DMS 273 treated with DMSO at 0.1 percent for 48 hours (cell line): ENCODE results near the gene HOXA2.

Experiments
- DNase-seq: peaks from one replicate; lab custom pipeline; 2025; lab: John Stamatoyannopoulos, UW

HOXA2 gene

DNA sequence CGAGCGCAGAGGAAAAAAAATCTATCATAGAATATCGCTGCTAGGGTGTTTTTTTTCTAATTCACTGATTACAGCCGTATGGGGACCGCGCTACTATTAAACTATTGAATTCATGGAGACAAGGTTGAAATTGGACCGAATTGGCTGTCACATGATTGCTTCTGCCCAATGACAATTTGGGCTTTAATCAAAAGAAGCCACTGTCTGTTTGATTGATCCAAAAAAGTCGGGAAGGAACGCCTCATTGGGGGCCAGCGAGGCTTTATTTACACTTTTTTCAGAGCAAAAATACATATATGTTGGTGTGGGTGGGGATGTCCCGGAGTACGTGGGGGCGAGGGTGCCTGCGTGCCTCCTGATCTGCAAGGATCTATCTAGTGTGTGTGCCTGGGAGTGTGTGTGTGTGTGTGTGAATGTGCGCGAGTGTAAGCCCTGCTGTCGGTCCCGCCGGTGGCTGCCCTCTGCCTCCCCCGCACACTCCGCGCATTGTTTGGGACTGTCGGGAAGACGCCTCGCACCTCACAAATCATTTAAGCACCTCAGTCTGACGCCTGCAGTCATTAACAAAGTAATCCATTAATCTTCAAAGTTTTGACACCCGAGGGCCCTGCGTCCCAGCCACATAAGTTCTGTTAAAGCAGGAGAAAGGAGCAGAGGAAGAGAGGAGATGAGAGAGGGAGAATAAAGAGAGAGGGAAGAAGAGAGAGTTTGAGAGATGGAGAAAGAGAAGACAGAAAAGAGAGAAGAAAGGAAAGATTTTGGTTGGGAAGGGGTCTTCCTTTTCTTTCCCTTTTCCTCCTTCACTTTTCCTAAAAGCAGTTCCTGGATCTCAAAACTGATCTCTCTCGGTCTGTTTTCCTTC is at the start of gene HOXA2:
Gene HOXA2, minus strand, starts transcription at position 103 of the 862 bp plus-strand sequence. CDS start 183 bp downstream, outside the sequence.
- DNase-seq, result no peak

DNA sequence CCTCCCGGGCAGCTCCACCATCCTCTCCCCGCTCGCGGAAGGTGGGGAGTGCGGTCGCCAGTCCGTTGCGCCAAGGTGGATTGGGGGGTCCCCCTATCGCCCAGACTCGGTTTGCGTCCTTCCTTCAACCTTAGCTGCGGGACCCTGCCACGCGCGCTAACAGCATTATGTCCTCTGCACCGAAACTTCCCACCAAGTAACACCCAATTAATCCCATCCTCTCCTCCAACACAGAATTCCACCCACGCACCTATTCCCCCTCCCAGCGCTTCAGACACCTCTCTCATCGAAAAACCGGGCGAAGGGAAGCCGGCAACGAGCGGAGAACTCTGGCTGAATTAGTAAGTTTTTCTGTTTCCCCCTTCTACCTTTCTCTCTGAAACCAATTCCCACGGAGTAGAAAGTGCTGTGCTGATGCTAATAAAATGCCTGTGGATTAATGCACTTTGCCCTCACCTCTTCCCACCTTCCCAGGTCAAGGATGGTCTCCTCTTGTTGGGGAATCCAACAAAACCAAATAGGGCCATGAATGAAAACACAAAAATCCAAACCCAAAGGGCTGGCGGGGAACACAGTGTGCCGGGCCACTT is 49.0 kb upstream of the HOXA2 start:
- no peak for DNase-seq

DNA sequence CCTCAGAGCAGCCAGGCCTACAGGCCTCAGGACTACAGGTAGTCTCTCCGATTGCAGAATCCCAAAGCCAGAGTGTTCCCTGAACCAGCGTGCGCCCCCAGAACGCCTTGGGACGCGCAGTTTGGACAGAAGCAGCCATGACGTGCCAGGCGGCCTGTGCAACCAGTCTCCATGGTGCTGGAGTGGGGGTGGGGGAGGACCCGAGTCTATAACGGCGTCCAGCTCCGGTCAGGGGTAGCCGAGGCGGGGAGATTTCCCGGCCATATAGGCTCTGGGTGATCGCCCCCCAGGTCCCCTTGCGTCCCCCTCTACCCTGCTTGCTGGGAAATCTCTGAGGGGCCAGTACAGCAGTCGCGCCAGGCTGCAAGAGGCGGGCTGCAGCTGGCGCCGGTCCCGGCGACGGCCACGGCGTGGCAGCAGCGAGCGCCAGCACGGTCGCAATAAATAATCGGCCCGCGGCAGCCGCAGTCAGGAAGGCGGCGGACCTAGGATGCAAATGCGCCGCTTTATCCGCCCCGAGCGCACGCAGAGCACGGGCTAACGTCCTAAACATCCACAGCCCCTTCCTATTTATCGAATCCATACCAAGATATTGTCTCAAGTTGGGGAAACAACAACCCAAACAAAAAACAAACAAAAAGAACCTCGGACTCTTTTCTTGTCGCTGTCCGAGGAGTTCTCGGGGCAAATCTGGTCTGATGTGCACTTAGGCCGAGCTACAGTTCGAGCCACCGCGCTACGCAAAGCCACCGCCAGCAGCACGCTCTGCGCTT is 48.3 kb upstream of the HOXA2 start:
- DNase-seq, result no peak

DNA sequence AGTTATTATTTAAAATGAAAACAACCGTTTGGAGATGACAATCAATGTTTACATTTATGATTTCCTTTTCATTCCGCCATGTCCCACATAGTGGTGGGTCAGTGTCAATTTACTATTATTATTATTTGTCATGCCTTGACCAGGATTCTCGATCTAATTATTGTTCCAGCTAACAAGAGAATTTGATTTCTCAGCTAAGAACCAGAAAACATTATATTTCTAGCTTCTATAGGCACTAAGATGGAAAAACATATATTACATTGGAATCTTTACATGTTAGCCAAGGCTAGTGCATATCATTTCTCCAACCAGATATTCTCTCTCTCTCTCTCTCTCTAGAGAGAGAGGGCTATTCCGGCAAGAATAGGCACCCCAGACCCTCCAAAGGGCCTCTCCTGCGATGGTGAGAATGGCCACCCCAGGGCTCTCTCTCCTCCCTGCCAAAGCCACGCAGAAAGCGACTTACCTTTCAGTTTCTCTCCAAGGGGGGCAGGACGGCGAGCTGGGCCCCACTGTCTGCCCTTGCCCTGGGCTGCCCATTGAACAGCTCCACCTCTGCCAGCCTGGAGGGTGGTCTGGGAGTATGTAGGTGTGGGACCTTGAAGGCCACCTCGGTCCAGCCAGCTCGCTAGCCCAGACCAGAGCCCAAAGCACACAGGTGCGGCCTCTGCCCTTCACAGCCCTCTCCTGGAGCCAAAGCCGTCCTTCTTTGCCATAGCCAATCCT is 47.5 kb upstream of the HOXA2 start:
- no peak for DNase-seq

DNA sequence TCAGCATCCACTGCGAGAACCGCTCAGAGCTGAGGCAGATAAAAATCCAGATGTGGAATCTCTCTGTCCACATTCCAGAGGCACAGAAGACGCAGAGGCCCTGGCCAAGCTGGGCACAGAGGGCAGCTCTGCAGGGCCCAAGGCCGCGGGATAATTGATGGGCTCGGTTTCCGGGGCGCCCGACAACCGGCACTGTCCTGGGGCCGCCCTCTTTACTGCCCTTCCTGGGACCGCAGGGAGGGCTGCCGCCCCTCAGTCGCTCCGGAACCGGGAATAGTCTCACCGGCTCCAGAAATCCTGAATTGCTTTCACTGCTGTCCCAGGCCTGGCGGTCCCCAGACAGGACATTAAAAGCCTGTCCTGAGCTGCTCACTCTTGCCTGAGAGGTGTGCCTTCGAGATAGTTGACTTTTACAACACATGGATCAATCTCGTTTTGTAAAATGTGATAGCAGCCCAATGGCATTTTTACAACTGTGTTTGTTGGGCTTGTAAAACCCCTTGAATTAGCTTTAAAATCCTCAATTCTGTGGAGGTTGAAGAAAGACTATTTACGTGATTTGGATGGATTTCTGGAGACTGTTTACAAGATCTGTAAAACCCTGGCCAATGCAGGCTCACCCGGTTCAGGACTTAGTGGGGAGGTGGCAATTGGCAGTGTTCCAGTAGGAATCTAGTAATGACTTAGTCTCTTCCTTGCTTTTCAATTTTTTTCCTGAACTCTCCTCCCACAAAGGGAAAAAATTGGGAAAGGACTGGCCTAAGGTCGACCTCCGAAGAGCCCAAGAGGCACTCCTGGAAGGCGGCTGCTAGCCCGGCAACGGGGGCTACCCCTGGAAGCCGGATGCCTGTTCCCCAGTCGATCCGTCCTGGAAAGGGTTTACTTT is 46.5 kb upstream of the HOXA2 start:
- no peak for DNase-seq

DNA sequence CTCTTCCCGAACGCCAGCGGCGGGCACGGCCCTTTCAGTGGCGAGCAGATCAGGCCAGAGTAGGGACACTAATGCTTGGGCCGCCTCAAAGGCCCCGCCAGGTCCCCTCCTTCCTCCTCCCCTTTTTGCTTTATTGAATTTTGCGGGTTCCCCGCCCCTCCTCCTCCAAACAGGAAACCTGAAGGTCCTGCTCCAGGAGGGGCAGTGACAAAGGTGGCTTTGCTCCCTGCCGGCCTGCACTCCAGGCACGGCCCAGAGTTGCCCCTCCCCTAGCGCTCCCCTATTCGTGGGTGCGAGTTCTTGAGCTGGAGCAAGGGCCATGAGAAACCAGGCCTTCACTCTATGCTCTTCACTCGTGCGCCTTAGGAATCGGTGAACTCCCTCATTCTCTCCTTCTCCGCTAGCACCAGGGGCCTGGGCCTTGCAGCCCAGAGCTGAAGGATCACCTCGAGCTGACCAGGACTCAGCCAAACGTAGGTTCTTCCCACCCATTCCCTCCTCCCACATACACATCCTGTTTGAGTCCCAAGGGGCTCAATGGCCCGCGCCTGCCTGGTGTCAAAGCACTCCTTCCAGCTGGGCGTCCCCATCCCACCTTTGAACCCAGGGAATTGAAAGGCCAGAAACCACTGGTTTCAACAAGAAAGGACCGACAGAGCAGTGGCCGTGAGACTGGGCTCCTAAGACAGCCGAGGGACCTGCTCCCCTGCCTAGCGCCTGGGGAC is 45.7 kb upstream of the HOXA2 start:
- no peak for DNase-seq

DNA sequence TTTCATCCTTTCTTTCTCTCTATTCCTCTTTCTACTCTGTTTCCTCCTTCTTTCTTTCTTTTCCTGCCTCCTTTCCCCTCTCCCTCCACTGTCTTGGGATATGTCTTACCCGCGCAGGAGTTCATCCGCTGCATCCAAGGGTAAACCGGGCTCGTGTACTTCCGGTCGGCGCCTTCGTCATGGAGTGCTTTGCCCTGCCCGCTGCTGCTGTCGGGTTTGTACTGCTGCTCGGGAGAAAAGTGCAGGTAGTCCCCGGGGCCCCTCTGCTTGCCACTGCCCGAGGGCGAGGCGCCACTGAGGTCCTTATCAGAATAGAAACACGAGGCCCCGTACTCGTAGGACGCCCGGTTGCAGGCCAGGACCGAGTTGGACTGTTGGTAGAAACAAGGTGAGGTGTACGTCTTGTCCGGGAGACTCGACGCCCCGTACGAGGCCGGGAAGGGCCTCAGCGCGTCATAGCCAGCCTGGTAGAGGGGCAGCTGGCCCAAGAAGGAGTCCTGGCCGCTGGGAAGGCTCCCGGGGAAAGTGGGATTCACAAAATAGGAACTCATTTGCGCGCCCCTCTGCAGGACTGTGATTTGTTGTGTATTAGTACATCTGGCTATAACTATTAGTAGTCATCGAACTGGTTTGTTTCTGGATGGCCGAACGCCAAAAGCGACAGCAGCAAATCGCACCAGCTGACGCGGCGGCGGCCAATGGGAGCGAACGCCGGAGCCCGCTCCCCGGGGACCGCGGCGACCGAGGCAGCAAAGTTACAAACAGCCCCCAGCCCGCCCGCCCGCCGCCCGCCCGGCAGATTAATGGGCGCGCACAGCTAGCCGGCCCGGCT is 44.9 kb upstream of the HOXA2 start, which contains the start of gene HOXA6:
Gene HOXA6, minus strand, starts transcription at position 576 of the 832 bp plus-strand sequence. Its CDS starts 25 bp downstream, at position 551.
- DNase-seq, result no peak

DNA sequence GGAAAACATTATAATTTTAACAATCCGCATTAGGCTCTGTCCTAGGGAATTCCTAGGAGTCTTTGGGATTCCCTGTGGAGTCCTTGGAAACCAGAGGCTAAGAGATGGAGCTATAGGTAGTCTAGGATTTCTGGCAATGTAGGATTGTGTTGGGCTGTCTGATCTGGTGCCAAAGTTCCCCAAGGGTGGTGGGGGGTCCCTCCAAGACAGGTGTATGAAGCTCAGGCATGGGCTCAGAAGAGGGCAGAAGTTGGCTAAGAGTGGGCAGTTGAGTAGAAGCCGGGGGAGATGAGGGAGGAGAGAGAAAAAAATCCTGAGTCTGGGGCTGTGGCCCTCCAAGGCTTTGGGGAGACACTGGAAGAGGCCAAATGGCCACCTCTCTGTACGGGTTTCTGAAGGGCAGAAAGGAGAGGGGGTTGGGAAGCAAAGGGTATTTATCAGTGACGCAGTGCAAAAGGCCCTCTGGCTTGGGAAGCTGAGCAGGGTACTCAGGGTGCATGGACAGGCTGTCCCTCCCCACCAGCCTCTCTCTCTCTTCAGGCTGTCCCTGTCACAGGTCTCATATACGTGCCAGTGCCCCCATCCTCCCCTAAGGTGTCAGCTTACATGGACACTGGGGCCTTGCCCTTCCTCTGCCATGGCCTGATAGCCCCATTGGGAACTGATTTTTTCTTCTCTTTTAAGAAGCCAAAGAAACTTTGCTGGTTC is 44.2 kb upstream of the HOXA2 start:
- no peak for DNase-seq

DNA sequence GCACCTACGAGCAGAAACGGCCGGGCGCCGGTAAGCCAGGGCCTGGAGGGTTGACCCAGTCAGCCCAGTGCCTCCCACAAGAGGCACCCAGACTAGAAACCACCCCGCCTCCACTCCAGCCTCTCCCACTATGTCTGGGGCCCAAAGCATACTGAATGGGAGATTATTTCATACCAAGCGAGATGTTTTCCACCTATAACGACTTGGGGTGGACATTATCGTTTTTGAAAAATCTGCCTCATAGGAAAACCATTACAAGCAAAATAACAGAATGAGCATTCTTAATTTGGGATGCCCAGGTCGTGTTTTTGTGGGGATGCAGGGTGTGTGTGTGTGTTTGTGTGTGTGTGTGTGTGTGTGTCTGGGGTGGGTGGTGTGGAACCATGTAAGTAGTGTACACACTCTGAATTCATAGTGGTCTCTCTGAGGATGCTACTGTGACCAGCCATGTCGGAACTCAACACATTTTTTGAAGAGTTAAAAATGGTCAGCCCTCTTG is 43.5 kb upstream of the HOXA2 start:
- DNase-seq, result no peak

DNA sequence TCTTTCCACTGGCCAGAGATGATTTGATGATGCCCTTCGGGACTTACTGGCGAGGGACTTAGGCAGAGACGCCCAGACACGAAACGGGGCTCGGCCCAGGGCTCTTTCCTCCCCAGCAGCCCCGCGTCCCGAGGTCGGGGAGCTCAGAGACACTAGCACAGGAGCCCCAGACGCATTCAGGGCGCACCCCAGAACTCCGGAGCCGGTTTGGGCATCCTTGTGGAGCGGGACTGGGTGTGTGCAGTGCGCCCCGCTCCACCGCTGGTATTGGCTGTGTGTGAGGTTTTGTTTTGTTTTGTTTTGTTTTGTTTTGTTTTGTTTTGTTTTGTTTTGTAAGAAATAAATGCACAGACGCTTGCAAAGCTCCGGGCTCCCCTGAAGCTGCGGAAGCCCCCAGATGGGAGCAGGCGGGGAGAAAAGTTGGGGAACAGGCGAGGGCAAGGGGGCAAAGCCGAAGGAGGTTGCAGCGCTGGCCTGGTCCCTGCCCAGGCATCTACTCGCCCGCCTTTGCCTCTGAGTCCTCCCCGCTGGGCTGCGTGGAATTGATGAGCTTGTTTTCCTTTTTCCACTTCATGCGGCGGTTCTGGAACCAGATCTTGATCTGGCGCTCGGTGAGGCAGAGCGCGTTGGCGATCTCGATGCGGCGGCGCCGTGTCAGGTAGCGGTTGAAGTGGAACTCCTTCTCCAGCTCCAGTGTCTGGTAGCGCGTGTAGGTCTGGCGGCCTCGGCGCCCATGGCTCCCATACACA is 42.9 kb upstream of the HOXA2 start:
- no peak for DNase-seq

DNA sequence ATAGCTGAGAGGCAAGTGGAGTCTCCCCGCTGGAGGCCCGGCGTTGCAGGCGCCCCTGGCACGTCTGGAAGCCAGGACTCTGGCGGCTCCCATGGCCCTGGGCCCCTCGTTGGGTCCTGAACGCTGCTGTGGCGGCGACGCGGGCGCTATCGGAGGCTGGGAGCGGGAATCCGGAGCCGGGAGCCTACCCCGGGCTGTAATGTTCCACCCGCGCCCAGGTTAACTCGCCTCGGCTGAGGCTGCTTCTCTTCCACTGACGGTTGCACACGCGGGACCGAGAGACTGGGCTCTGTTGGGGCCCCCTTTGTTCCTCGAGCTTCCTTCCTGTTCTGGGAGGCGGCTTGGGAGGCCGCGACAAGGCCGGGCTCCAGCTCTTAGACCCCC is 42.3 kb upstream of the HOXA2 start:
- DNase-seq, result no peak

DNA sequence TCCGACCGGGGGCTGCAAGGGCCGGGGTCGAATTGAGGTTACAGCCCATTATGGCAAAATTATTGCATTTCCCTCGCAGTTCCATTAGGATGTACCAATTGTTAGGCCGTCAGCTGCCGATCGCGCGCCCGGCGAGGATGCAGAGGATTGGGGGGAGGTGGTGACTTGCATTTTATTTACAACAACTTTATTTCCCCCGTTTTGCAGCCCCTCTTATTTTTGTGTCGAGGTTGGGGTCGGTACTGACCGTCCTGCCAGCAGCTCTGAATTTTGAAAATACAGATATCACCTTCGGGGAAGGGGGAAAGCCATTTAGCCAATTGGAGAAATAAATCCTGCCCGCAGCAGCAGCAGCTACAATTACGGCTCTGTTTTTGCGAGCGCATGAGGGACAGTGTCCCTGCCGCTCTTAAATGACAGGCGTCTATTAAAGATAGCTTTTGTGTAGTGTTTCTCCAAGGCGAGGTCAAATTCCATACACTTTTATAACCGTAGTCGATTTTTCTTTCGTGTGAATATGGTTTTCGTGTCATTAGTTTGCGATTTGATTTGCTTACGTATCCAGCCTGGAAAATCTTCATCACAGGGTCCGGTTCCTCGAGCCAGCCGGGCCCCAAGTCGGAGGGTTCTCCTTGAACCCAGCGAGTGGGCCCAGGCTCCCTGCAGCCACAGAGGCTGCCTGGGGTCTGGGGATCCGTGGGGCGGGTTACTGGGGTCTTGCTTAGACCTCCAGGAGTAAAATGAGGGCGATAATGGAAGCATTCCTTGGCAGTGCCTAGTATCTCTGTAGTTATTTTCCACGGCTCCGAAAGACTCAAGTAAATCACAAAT is 41.7 kb upstream of the HOXA2 start:
- no peak for DNase-seq

DNA sequence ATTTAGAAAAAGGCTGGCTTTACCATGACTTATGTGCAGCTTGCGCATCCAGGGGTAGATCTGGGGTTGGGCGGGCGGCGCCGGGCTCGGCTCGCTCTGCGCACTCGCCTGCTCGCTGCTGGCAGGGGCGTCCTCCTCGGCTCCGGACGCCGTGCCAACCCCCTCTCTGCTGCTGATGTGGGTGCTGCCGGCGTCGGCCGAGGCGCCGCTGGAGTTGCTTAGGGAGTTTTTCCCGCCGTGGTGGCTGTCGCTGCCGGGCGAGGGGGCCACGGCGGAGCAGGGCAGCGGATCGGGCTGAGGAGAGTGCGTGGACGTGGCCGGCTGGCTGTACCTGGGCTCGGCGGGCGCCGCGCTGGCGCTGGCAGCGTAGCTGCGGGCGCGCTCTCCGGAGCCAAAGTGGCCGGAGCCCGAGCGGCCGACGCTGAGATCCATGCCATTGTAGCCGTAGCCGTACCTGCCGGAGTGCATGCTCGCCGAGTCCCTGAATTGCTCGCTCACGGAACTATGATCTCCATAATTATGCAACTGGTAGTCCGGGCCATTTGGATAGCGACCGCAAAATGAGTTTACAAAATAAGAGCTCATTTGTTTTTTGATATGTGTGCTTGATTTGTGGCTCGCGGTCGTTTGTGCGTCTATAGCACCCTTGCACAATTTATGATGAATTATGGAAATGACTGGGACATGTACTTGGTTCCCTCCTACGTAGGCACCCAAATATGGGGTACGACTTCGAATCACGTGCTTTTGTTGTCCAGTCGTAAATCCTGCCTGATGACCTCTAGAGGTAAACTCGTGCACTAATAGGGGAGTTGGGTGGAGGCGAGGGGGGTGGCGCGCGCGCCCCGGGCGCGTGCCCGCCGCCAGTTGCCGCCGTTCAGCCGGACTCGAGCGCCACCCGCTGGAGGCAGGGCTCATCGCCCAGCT is 40.8 kb upstream of the HOXA2 start, which contains the start of gene HOXA5:
Gene HOXA5, minus strand, starts transcription at position 659 of the 927 bp plus-strand sequence. Its CDS starts 74 bp downstream, at position 585.
- DNase-seq, result peak; percentile 89

DNA sequence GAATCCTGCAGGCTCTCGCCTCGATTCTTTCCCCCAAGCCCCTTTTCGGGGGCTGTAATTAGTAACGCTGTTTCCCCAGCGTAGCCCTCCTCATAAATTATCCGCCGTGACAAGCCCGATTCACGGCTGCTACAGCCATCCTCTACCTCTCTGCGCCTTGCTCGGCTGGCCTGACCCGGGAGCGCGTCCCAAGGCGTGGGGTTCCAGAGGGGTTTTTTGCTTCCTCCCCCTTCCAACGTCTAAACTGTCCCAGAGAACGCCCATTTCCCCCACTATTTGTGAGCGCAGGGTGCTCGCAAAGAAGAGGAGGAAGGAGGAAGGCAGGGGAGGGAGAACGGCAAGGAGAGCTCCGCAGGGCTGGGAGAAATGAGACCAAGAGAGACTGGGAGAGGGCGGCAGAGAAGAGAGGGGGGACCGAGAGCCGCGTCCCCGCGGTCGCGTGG is 40.1 kb upstream of the HOXA2 start:
- DNase-seq, result no peak

DNA sequence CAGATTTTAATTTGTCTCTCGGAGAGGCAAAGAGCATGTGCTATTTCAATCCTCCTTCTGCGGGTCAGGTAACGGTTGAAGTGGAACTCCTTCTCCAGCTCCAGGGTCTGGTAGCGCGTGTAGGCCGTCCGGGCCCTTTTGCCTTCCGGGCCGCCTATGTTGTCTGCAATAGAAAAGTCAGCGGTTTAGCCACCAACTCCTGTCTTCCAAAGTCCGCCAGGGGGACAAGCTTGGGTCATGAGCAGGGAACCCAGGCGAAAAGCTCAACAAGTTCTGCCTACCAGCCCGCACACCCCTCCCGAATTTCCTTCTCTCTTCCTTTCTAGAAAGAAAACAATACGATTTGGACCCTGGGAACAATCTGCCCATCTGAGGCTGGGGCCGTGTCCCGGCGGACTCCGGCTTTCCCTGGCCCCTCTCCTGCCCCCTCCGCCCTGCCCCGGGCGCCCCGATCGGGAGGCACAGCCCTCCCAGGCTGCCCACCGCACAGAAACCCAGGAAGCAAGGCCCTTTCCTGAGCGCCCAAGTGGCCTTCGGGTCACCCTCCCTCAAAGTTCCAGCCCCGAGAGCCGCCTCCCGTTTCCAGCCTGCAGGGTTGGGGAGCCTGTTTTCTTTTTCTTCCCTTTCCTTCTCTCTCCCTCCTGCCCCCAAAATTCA is 39.6 kb upstream of the HOXA2 start:
- DNase-seq, result no peak
